Fibroblast of villous mesenchyme (primary cell): ENCODE measurements around the gene TIAM1. TPM values are rescaled to one million over a fixed set of nuclear protein-coding genes. Genes with fewer than 3 reads are reported as not detected.

Source experiments
- DNase-seq: peaks from one replicate; pipeline ENCODE4 v3.0.0-alpha.2; 2010; ENCODE audit warnings: low read depth
- H3K4me3 ChIP-seq: 2 replicates; pipeline ENCODE4 v1.5.1; 2011; ENCODE audit warnings: low read depth, mild to moderate bottlenecking, low read length
- total RNA-seq: library from RNA; depleted of rRNA; stranded (reverse); fragments of >200 nt; gene quantifications from 2 replicates; pipeline ENCODE4 v1.2.3, GENCODE V29; 2012
- TF ChIP-seq, protein P1 (sequence below): IDR thresholded peaks from 2 replicates; pipeline ENCODE4 v1.5.1; 2012; ENCODE audit warnings: low read depth, mild to moderate bottlenecking, low read length; ENCODE audit not compliant: insufficient read depth

Gene TIAM1
- total RNA-seq, 1 donor: 0.43 TPM

DNA sequence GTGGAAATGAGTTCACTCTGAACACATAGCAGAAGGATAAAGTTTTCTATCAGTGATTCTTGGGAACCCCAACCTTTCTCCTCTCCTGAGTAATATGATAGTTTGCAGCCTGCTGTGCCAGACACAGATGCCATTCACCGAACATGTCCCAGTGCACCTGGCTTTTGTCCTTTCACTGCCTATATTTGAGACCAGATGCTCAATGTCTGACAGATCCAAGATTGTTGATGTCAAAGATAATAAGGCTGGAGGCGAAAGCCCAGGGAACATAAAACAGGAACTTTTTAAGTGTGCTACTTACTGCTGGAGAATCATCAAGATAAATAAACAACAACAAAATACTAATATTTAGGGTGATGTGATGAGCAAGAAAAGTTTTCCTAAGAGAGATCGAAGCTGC lies 139.3 kb downstream of the TIAM1 start:
- no peak for DNase-seq
- TF ChIP-seq, protein P1, sequence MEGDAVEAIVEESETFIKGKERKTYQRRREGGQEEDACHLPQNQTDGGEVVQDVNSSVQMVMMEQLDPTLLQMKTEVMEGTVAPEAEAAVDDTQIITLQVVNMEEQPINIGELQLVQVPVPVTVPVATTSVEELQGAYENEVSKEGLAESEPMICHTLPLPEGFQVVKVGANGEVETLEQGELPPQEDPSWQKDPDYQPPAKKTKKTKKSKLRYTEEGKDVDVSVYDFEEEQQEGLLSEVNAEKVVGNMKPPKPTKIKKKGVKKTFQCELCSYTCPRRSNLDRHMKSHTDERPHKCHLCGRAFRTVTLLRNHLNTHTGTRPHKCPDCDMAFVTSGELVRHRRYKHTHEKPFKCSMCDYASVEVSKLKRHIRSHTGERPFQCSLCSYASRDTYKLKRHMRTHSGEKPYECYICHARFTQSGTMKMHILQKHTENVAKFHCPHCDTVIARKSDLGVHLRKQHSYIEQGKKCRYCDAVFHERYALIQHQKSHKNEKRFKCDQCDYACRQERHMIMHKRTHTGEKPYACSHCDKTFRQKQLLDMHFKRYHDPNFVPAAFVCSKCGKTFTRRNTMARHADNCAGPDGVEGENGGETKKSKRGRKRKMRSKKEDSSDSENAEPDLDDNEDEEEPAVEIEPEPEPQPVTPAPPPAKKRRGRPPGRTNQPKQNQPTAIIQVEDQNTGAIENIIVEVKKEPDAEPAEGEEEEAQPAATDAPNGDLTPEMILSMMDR: no peak
- no peak overlapping the region for H3K4me3 ChIP-seq

DNA sequence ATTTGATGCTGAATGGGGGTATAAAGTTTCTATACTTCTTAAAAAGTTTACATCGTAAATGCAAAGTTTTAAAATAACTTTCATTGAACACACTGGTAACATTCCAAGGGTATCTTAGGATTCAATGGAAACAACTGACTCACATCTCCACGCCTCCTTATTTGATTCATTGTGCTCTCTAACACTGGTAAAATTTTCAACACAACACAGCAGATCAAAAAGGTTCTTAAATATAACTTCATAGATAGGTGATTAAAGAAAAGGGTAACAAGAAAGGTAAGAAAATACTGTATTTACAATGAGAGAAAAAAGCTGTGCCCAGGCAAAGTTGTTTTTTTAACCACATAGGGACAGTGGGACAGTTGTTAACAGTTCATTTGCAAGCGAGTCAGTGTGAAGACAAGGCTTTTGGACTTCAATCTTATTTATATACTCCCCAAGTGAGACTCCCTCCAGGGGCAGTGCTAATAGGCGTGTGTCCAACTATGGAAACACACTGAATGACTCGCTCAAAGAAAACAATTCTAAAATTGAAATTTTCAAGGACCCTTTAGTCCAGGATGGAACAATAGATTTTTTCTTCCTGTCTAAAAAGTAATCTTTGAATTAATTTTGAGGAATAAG lies 140.5 kb downstream of the TIAM1 start:
- no peak overlapping the region for H3K4me3 ChIP-seq
- DNase-seq: no peak
- TF ChIP-seq, protein P1: no peak

DNA sequence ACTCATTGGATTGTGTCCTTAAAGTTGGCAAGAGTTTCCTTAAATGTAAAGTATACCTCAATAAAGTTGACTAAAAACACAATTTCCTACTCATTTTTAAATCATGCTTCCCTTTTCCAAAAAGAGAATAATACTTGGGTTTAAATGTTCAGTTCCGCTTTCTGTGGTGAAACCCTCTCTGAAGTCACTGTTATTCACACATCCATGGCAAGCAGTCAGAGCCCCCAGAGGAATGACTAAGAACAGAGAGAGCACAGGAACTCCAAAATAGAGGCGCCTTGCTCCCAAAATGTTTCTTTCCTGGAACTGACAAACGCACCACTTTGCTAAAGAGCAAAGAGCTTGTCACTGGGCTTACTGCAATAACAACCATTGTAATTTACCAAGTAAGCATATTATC lies 142.5 kb downstream of the TIAM1 start:
- no peak overlapping the region for H3K4me3 ChIP-seq
- peak; percentile 19 for DNase-seq
- TF ChIP-seq, protein P1: no peak

DNA sequence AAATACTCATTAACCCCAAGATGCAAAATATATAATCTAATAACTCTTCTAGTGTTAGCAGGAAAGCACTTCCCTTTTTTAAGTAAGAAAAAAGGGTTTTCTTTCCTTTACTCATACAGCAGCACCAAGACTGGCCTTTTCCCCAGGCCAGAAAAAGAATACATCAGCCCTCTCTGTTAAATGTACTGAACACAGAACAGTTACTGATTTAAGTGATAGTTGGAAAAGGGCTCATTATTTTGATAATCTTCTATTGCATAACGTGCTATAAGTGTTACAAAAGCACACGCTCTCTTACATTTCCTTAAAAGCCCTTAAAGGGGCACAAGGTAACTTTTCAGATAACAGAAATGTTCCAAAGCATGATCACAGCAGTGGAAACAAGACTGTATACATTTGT lies 142.9 kb downstream of the TIAM1 start:
- DNase-seq: peak; percentile 17
- H3K4me3 ChIP-seq: no peak overlapping the region
- TF ChIP-seq, protein P1: no peak

DNA sequence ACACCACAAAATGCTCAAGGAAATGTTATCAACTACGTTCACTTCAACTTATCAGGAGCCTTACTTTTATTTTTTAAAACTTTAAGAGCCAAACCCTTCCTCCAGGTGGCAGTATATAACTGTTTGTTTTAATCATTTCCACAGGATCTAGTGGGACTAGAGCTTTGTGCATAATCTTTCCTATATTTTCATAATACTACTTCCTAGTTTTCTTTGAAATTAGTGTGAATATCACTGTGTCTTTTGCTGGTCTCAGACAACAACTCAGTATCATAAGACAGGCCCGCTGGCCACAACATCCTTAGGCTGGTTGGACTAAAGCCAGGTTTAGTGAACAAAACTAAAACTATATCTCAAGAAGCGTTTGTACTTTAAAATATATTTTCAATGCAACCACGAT lies 145.5 kb downstream of the TIAM1 start:
- DNase-seq: peak; percentile 56
- H3K4me3 ChIP-seq: no peak overlapping the region
- TF ChIP-seq, protein P1: peak; percentile 47

DNA sequence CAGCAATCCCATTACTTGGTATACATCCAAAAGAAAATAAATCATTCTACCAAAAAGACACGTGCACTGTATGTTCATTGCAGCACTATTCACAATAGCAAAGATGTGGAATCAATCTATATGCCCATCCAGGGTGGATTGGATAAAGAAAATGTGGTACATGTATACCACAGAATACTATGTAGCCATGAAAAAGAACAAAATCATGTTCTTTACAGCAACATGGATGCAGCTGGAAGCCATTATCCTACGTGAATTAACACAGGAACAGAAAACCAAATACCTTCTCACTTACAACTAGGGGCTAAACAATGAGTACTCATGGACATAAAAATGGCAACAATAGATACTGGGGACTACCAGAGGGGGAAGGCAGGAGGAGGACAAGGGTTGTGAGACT lies 147.3 kb downstream of the TIAM1 start:
- TF ChIP-seq, protein P1: no peak
- no peak overlapping the region for H3K4me3 ChIP-seq
- DNase-seq: no peak
